Activated B cell treated with CpG ODN at 0.5 μM for 24 hours (primary cell): ENCODE measurements around the gene DDX6. TPM values are rescaled to one million over a fixed set of nuclear protein-coding genes. Genes with fewer than 3 reads are reported as not detected.
"Not testable (repeated sequence)": the region's sequence is repeated elsewhere in the genome, so short reads cannot be mapped to it uniquely, and the experiment has no call there.

Experiments
- ATAC-seq: fragments of 200-7000 bp; cut with Tn5 transposase; one replicate; pipeline ENCODE4 v1.10.0; 2021; ENCODE audit warnings: low read depth, mild to moderate bottlenecking, moderate library complexity
- CTCF ChIA-PET: fragments of 350-600 bp; sonication (Branson Sonifier 250); formaldehyde crosslinking; loops from one replicate; lab custom pipeline; 2021; ENCODE audit warnings: antibody characterized with exemption; lab: Charles Lee
- POLR2A ChIA-PET: fragments of 350-600 bp; sonication (Branson Sonifier 250); formaldehyde crosslinking; loops from one replicate; lab custom pipeline; 2021; ENCODE audit warnings: antibody characterized with exemption; lab: Charles Lee
- DNase-seq: peaks from one replicate; pipeline ENCODE4 v3.0.0; 2022
- H3K27ac Mint-ChIP-seq: one replicate; pipeline ENCODE4 v1.8.0; 2020; ENCODE audit warnings: mixed read lengths
- H3K27me3 Mint-ChIP-seq: one replicate; pipeline ENCODE4 v1.8.0; 2021; ENCODE audit warnings: mixed read lengths
- H3K36me3 Mint-ChIP-seq: one replicate; pipeline ENCODE4 v1.8.0; 2021; ENCODE audit warnings: low read depth, mixed read lengths
- H3K4me1 Mint-ChIP-seq: one replicate; pipeline ENCODE4 v1.8.0; 2021; ENCODE audit warnings: mixed read lengths
- H3K4me3 Mint-ChIP-seq: one replicate; pipeline ENCODE4 v1.8.0; 2020; ENCODE audit warnings: mild to moderate bottlenecking, mixed read lengths
- H3K9me3 Mint-ChIP-seq: one replicate; pipeline ENCODE4 v1.8.0; 2020; ENCODE audit warnings: mixed read lengths
- intact Hi-C: fragments of 100-400 bp; cut with micrococcal nuclease; formaldehyde crosslinking; loops from one replicate; pipeline ENCODE4 v1.15.1; 2024
- total RNA-seq: library from RNA; stranded (reverse); gene quantifications from 2 replicates; pipeline ENCODE4 v1.2.3, GENCODE V29; 2022
- TF ChIP-seq, protein P1 (sequence below): fragments of 200-600 bp; IDR thresholded peaks from one replicate; pipeline ENCODE4 v1.8.0; 2022; ENCODE audit warnings: antibody characterized with exemption, mild to moderate bottlenecking

DDX6 gene
- total RNA-seq, 1 donor from 2014 or later: 297 TPM

DNA sequence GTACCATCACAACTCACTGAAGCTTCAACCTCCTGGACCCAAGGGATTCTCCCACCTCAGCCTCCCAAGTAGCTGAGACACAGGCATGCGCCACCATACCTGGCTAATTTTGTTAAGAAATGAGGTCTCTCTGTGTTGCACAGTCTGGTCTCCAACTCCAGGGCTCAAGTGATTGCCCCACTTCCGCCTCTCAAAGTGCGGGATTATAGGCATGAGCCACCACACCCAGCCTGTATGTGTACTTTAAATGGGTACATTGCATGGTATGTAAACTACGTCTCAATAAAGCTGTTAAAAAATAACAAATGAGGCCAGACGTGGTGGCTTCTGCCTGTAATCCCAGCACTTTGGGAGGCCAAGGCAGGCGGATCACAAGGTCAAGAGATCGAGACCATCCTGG, 36.2 kb upstream of the DDX6 start:
- Mint-ChIP-seq H3K9me3 (no peaks in the 10 kb centered on the region), H3K4me1 (peaks cover 32% of the 10 kb centered on the region), H3K4me3 (no peak overlapping the region), H3K36me3 (no peaks in the 10 kb centered on the region), H3K27ac (no peak overlapping the region), H3K27me3 (no peaks in the 10 kb centered on the region)
- POLR2A ChIA-PET: interaction anchor here (0.9 to 30.4 kb wide), 4 partner anchors 11 to 51 kb away, joined by 4 to 988 read pairs (median 114); partner anchors contain the start of gene DDX6
- ATAC-seq (no peak), DNase-seq (no peak)
- intact Hi-C loops: no loop called here
- TF ChIP-seq, protein P1, sequence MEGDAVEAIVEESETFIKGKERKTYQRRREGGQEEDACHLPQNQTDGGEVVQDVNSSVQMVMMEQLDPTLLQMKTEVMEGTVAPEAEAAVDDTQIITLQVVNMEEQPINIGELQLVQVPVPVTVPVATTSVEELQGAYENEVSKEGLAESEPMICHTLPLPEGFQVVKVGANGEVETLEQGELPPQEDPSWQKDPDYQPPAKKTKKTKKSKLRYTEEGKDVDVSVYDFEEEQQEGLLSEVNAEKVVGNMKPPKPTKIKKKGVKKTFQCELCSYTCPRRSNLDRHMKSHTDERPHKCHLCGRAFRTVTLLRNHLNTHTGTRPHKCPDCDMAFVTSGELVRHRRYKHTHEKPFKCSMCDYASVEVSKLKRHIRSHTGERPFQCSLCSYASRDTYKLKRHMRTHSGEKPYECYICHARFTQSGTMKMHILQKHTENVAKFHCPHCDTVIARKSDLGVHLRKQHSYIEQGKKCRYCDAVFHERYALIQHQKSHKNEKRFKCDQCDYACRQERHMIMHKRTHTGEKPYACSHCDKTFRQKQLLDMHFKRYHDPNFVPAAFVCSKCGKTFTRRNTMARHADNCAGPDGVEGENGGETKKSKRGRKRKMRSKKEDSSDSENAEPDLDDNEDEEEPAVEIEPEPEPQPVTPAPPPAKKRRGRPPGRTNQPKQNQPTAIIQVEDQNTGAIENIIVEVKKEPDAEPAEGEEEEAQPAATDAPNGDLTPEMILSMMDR: no peak
- CTCF ChIA-PET: no interaction called here

- H3K9me3 Mint-ChIP-seq, H3K27me3 Mint-ChIP-seq, H3K36me3 Mint-ChIP-seq, ATAC-seq, DNase-seq, intact Hi-C loops: not testable (repeated sequence)
- Mint-ChIP-seq H3K4me1 (peaks cover 66% of the 10 kb centered on the region), H3K27ac (peak overlapping the region; percentile 97), H3K4me3 (peak overlapping the region; percentile 70)
- ChIA-PET CTCF (interaction anchor here (4.8 to 5.5 kb wide), 2 partner anchors 32 to 62 kb away, joined by 48 to 64 read pairs; partner anchors contain the start of genes CXCR5 and DDX6), POLR2A (interaction anchor here (0.8 to 30.4 kb wide), 10 partner anchors 10 to 72 kb away, joined by 3 to 988 read pairs (median 25); partner anchors contain the start of gene DDX6)
Observed at GRCh38 chr11:118822936-118823510, 32.1 kb upstream of the DDX6 start.

GRCh38 chr11:118820412-118821357, 29.7 kb upstream of the DDX6 start:
- H3K27ac Mint-ChIP-seq: peak overlapping the region; percentile 97
- TF ChIP-seq, protein P1: no peak
- no peaks in the 10 kb centered on the region for H3K27me3 Mint-ChIP-seq
- peaks cover 73% of the 10 kb centered on the region for H3K4me1 Mint-ChIP-seq
- intact Hi-C loops: loop anchor here (1.0 kb wide), 7 partner anchors 8 to 108 kb away; partner anchors contain the start of genes CXCR5 and DDX6
- POLR2A ChIA-PET: interaction anchor here (0.7 to 30.4 kb wide), 27 partner anchors 8 to 569 kb away, joined by 3 to 988 read pairs (median 6); partner anchors contain the start of genes BCL9L, DDX6, KMT2A and MPZL3
- peak; percentile 85 for ATAC-seq
- peak overlapping the region; percentile 77 for H3K4me3 Mint-ChIP-seq
- CTCF ChIA-PET: interaction anchor here (0.8 to 5.5 kb wide), 11 partner anchors 10 to 77 kb away, joined by 3 to 64 read pairs (median 4); partner anchors contain the start of genes CXCR5 and DDX6
- H3K9me3 Mint-ChIP-seq: no peaks in the 10 kb centered on the region
- H3K36me3 Mint-ChIP-seq: no peaks in the 10 kb centered on the region
- peak; percentile 51 for DNase-seq

- H3K4me3 Mint-ChIP-seq: peak overlapping the region; percentile 77
- intact Hi-C loops: loop anchor here (1.0 kb wide), 2 partner anchors 8 to 29 kb away; partner anchors contain the start of gene DDX6
Observed at GRCh38 chr11:118820025-118820379, 29.0 kb upstream of the DDX6 start.

GRCh38 chr11:118819334-118820024, 28.5 kb upstream of the DDX6 start:
- TF ChIP-seq, protein P1: no peak
- no peaks in the 10 kb centered on the region for H3K27me3 Mint-ChIP-seq
- no peaks in the 10 kb centered on the region for H3K9me3 Mint-ChIP-seq
- CTCF ChIA-PET: interaction anchor here (1.5 to 5.5 kb wide), 5 partner anchors 9 to 65 kb away, joined by 3 to 64 read pairs (median 17); partner anchors contain the start of genes CXCR5 and DDX6
- peak overlapping the region; percentile 97 for H3K27ac Mint-ChIP-seq
- H3K4me1 Mint-ChIP-seq: peaks cover 71% of the 10 kb centered on the region
- H3K4me3 Mint-ChIP-seq: peak overlapping the region; percentile 75
- POLR2A ChIA-PET: interaction anchor here (0.6 to 30.4 kb wide), 20 partner anchors 9 to 290 kb away, joined by 3 to 988 read pairs (median 6); partner anchors contain the start of genes BCL9L and DDX6
- no peaks in the 10 kb centered on the region for H3K36me3 Mint-ChIP-seq
- DNase-seq: no peak
- no peak for ATAC-seq
- intact Hi-C loops: loop anchor here (1.0 kb wide), 3 partner anchors 7 to 28 kb away; partner anchors contain the start of gene DDX6

More at GRCh38 chr11:118820025-118820379, 29.0 kb upstream of the DDX6 start:
- Mint-ChIP-seq H3K4me1 (peaks cover 73% of the 10 kb centered on the region), H3K27ac (peak overlapping the region; percentile 97)
- ChIA-PET CTCF (interaction anchor here (1.1 to 5.5 kb wide), 8 partner anchors 9 to 76 kb away, joined by 3 to 64 read pairs (median 5); partner anchors contain the start of genes CXCR5 and DDX6), POLR2A (interaction anchor here (0.7 to 30.4 kb wide), 20 partner anchors 10 to 124 kb away, joined by 3 to 988 read pairs (median 6); partner anchors contain the start of genes BCL9L and DDX6)
- ATAC-seq, H3K27me3 Mint-ChIP-seq, H3K36me3 Mint-ChIP-seq, H3K9me3 Mint-ChIP-seq, DNase-seq: not testable (repeated sequence)
